OCI-LY7 (cell line): ENCODE measurements around the gene UNC50. TPM values are rescaled to one million over a fixed set of nuclear protein-coding genes. Genes with fewer than 3 reads are reported as not detected.

Source experiments
- Bru-seq: library from RNA; stranded (reverse); fragments of 400-500 nt; gene quantifications from one replicate; lab custom pipeline; 2021; lab: Mats Ljungman, UMichigan
- BruChase-seq, 2 experiments: library from RNA; stranded (reverse); fragments of 400-500 nt; gene quantifications; one replicate each; lab custom pipeline; 2021; lab: Mats Ljungman, UMichigan
- BruUV-seq: library from RNA; stranded (reverse); fragments of 400-500 nt; replicated peaks from 2 replicates; lab custom pipeline; 2021; lab: Mats Ljungman, UMichigan
- CTCF ChIA-PET: fragments of 300-600 bp; sonication (Branson Sonifier 250); formaldehyde crosslinking; loops from one replicate; lab custom pipeline; 2022; ENCODE audit warnings: antibody characterized with exemption; ENCODE audit not compliant: unreplicated experiment; lab: Charles Lee
- POLR2A ChIA-PET: fragments of 300-600 bp; sonication (Branson Sonifier 250); formaldehyde crosslinking; loops from one replicate; lab custom pipeline; 2022; ENCODE audit warnings: antibody characterized with exemption; lab: Charles Lee
- DNase-seq: peaks from one replicate; pipeline ENCODE4 v3.0.0-alpha.2; 2015; ENCODE audit warnings: low spot score
- H2AFZ ChIP-seq: fragments of 200-600 bp; sonication (generic), shearing (Covaris generic); 2 replicates; pipeline ENCODE4 v1.6.1; 2014; ENCODE audit warnings: mild to moderate bottlenecking, antibody characterized with exemption, low read length, moderate library complexity
- H3K27ac ChIP-seq: fragments of 200-600 bp; sonication (generic); 2 replicates; pipeline ENCODE4 v1.5.1; 2014; ENCODE audit warnings: mixed run types, low read depth, mild to moderate bottlenecking, moderate library complexity, low read length, inconsistent platforms; ENCODE audit not compliant: poor library complexity, severe bottlenecking
- H3K36me3 ChIP-seq: fragments of 200-600 bp; sonication (generic); 2 replicates; pipeline ENCODE4 v1.6.1; 2014; ENCODE audit warnings: mild to moderate bottlenecking, antibody characterized with exemption, low read length, moderate library complexity, mixed read lengths; ENCODE audit not compliant: insufficient read depth
- H3K4me1 ChIP-seq: fragments of 200-600 bp; sonication (generic); 2 replicates; pipeline ENCODE4 v1.5.1; 2014; ENCODE audit warnings: mild to moderate bottlenecking, low read length; ENCODE audit not compliant: insufficient read depth, poor library complexity, severe bottlenecking
- H3K4me2 ChIP-seq: fragments of 200-600 bp; sonication (generic); 2 replicates; pipeline ENCODE4 v1.6.1; 2014; ENCODE audit warnings: mild to moderate bottlenecking, low read length
- H3K4me3 ChIP-seq: fragments of 200-600 bp; sonication (generic); 2 replicates; pipeline ENCODE4 v1.5.1; 2014; ENCODE audit warnings: mild to moderate bottlenecking, low read depth, low read length; ENCODE audit not compliant: poor library complexity, severe bottlenecking
- H3K79me2 ChIP-seq: fragments of 200-600 bp; sonication (generic); 2 replicates; pipeline ENCODE4 v1.6.1; 2016; ENCODE audit warnings: low read depth, mild to moderate bottlenecking, low read length, moderate library complexity, mixed read lengths; ENCODE audit not compliant: insufficient read depth
- H3K9me2 ChIP-seq: fragments of 200-600 bp; sonication (generic); 2 replicates; pipeline ENCODE4 v1.6.1; 2016; ENCODE audit warnings: mild to moderate bottlenecking, low read length, mixed read lengths; ENCODE audit not compliant: insufficient read depth
- H3K9me3 ChIP-seq: fragments of 200-600 bp; sonication (generic); 2 replicates; pipeline ENCODE4 v1.6.1; 2014; ENCODE audit warnings: mild to moderate bottlenecking, mixed run types, low read length, mixed read lengths
- H4K20me1 ChIP-seq: fragments of 200-600 bp; sonication (generic); 2 replicates; pipeline ENCODE4 v1.6.1; 2014; ENCODE audit warnings: mild to moderate bottlenecking, antibody characterized with exemption, low read length, moderate library complexity, mixed read lengths; ENCODE audit not compliant: insufficient read depth
- EZH2phosphoT487 ChIP-seq: fragments of 200-600 bp; sonication (generic); IDR thresholded peaks from 2 replicates; pipeline ENCODE4 v1.6.1; 2018; ENCODE audit warnings: low read depth, borderline replicate concordance, mild to moderate bottlenecking, mixed run types, antibody characterized with exemption, low read length, moderate library complexity, mixed read lengths
- intact Hi-C: fragments of 100-400 bp; cut with micrococcal nuclease; formaldehyde crosslinking; loops from one replicate; pipeline ENCODE4 v1.10.0; 2022; ENCODE audit not compliant: unreplicated experiment
- long read RNA-seq: library from polyadenylated mRNA; stranded (forward); transcript quantifications from one replicate; pipeline ENCODE4 v2.0.0, GENCODE V29; 2022
- total RNA-seq, 2 experiments: library from RNA; depleted of rRNA in 1 of 2; stranded (reverse); fragments of >200 nt in 1 of 2; shearing (Covaris generic) in 1 of 2; gene quantifications; 2 replicates each; pipeline ENCODE4 v1.2.3, GENCODE V29; 2014 to 2022
- TF ChIP-seq, protein P1 (sequence below): fragments of 200-600 bp; sonication (generic); conservative IDR thresholded peaks from 2 replicates; pipeline ENCODE4 v1.5.1; 2014; ENCODE audit warnings: mild to moderate bottlenecking, antibody characterized with exemption, low read length, moderate library complexity, mixed read lengths

The UNC50 gene, protein sequence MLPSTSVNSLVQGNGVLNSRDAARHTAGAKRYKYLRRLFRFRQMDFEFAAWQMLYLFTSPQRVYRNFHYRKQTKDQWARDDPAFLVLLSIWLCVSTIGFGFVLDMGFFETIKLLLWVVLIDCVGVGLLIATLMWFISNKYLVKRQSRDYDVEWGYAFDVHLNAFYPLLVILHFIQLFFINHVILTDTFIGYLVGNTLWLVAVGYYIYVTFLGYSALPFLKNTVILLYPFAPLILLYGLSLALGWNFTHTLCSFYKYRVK
- total RNA-seq (2014; rRNA removed; shearing (Covaris generic)) = 19.2 and 24.4 TPM in 2 replicates
- total RNA-seq (2022) = 33.3 and 33.7 TPM in 2 replicates
- Bru-seq, nascent RNA = percentile 82 among the genes with signal in this experiment
- BruChase-seq, experiment 1, labeled RNA remaining after a 6-hour chase = percentile 82 among the genes with signal in this experiment
- percentile 90 among the genes with signal in this experiment for BruChase-seq, experiment 2, labeled RNA remaining after a 2-hour chase
- long read RNA-seq, transcript UNC50-201 (6 exons, 1,143 nt) = major isoform, 35 of 72 reads
- long read RNA-seq, partial matches to known transcripts = 10 of 72 reads
- long read RNA-seq, other reads (novel, unspliced or antisense) = 23 of 72 reads

DNA sequence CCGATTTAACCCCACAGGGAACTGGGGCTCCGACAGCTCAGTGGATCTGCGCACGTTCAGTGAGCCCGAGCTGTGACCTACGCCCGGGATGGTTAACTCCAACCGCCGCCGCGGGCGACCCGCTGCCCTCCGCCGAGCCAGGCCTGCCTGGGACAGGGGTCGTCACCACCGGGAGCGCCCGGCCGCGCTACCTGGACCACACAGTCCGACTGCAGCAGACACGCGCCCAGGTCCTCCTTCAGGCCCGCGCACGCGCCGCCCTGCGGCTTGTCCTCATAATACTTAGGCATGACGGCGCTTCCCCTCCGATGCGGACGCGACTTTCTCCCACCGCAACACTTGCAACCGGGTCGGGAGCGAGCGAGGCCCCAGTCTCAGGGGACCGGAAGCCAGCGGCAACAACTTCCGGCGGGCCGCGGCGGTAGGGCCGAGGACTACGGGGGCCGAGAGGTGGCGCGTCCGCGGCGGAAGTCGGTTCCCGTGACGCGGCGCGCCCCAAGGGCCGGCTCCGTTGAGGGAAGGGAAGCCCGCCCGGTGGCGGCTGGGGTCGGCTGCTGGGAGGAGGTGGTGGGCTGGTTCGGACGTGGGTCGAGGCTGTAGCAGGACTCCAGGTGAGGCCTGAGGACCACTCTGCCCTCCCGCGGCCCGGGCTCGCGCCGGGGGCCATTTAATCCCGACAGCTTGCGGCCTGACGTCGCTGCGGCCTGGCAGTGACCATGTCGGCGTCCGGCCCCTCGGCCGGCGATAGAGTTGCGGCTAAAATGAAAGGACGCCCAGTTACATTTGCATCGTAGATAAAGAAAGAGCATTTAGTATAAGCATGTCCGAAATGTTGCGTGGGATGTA lies at the start of gene UNC50, which contains the start of gene COA5:
TSS of gene UNC50 (plus strand) at position 474 of the 846 bp plus-strand sequence. CDS start 1,171 bp downstream, outside the sequence.
TSS of gene COA5 (minus strand) at position 397 of the 846 bp plus-strand sequence. CDS start at position 290, 107 bp downstream.
- Histone ChIP-seq H3K9me2 (no peaks in the 10 kb centered on the region), H2AFZ (peak within 1 kb of the TSS; percentile 78; the same call in 1 of the 2 replicates), H3K27ac (peak within 1 kb of the TSS; percentile 68), H3K79me2 (peaks cover 23% of the 10 kb centered on the region; the same call in 1 of the 2 replicates), H4K20me1 (no peaks in the 10 kb centered on the region), H3K4me3 (peak within 1 kb of the TSS; percentile 88), H3K4me2 (peak within 1 kb of the TSS; percentile 98), H3K9me3 (no peaks in the 10 kb centered on the region), H3K36me3 (peaks cover 25% of the 10 kb centered on the region; the same call in 1 of the 2 replicates), H3K4me1 (peaks cover 31% of the 10 kb centered on the region)
- intact Hi-C loops = loop anchor here (10.0 kb wide), 1 partner anchor 164 kb away; the partner anchor contains the start of gene INPP4A
- DNase-seq = peak; percentile 95
- TF ChIP-seq EZH2phosphoT487 = no peak
- TF ChIP-seq, protein P1, sequence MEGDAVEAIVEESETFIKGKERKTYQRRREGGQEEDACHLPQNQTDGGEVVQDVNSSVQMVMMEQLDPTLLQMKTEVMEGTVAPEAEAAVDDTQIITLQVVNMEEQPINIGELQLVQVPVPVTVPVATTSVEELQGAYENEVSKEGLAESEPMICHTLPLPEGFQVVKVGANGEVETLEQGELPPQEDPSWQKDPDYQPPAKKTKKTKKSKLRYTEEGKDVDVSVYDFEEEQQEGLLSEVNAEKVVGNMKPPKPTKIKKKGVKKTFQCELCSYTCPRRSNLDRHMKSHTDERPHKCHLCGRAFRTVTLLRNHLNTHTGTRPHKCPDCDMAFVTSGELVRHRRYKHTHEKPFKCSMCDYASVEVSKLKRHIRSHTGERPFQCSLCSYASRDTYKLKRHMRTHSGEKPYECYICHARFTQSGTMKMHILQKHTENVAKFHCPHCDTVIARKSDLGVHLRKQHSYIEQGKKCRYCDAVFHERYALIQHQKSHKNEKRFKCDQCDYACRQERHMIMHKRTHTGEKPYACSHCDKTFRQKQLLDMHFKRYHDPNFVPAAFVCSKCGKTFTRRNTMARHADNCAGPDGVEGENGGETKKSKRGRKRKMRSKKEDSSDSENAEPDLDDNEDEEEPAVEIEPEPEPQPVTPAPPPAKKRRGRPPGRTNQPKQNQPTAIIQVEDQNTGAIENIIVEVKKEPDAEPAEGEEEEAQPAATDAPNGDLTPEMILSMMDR = peak; percentile 18
- POLR2A ChIA-PET = interaction anchor here (0.6 to 1.1 kb wide), 4 partner anchors 9 to 1529 kb away, joined by 3 to 4 read pairs (median 3); no protein-coding TSS in a partner anchor
- no TSS peak for BruUV-seq
- CTCF ChIA-PET = no interaction called here

DNA sequence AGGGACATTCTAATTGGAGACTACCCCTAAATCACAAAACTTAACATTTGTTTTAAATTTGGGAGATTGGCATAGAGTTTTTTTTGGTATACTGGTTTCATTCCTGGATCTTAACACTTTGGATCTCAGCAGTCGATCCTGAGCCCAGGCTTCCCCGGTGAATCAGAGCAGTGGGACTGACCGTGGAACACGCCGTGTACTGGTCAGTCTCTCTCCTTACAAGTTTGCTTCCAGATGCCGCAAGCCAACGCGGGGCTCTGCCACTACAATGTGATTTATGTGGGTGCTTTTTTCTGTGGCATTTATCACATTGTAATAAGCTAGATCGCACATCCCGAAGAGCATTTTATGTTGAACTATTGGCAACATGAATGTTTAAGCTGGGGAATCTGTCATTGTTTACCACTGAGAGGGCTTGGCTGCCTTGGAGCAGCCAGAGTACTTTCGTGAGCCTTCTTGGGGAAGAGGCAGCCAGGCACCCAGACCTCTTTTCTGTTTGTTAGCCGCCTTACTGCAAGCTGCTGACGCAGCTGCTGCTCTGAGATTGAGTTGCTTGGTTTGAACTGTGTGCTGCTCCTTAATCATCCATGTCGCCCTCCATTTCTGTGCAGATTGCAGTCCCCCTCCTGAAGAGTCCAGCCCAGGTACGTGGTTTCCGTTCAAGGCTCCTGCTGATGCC lies 49.4 kb upstream of the UNC50 start:
- Histone ChIP-seq H3K4me3 (no peak overlapping the region), H4K20me1 (no peaks in the 10 kb centered on the region), H2AFZ (peak overlapping the region; percentile 68; the same call in 1 of the 2 replicates), H3K4me2 (peak overlapping the region; percentile 55), H3K36me3 (peaks cover 16% of the 10 kb centered on the region; the same call in 1 of the 2 replicates), H3K9me3 (no peaks in the 10 kb centered on the region), H3K27ac (peak overlapping the region; percentile 64), H3K4me1 (peaks cover 88% of the 10 kb centered on the region), H3K79me2 (no peaks in the 10 kb centered on the region), H3K9me2 (no peaks in the 10 kb centered on the region)
- no TSS peak for BruUV-seq
- no peak for DNase-seq
- ChIA-PET POLR2A (interaction anchor here (0.9 to 1.6 kb wide), 4 partner anchors 10 to 101 kb away, joined by 3 to 8 read pairs (median 5); no protein-coding TSS in a partner anchor), CTCF (no interaction called here)
- no peak for TF ChIP-seq EZH2phosphoT487
- TF ChIP-seq, protein P1 = no peak
- intact Hi-C loops = no loop called here
